ENCODE measurements around the gene ZBED4. TPM values are rescaled to one million over a fixed set of nuclear protein-coding genes. Genes with fewer than 3 reads are reported as not detected.
A peak's percentile ranks its signal among the peaks of the same experiment; 100 is the strongest.

Gene ZBED4
- total RNA-seq, 6 experiments from 2014 or later: 4.1 to 9.3 (median 5.2) TPM

GRCh38 chr22:49907807-49908206, 54.2 kb downstream of the ZBED4 start:
- intact Hi-C loops (cut with DNase I): no loop called here
- DNase-seq (peak in 1 of 3 donors; percentile 15), ATAC-seq (no peak)
- TF ChIP-seq CTCF (IDR thresholded peaks at IDR 0.05): no peak
- no peak for TF ChIP-seq POLR2A (IDR thresholded peaks at IDR 0.05)
- no peak overlapping the region for H3K4me3 ChIP-seq
- no peaks in the 10 kb centered on the region for H3K27me3 ChIP-seq
- no peaks in the 10 kb centered on the region for H3K9me3 ChIP-seq
- peaks cover 0 to 33% (median 13%) of the 10 kb centered on the region in 4 donors for H3K36me3 ChIP-seq
- WGBS (ENCODE audit: insufficient coverage, low coverage, low lambda C conversion rate, missing lambda C conversion rate): 100% methylated on average over 8 of the region's 19 CpGs
- H3K4me1 ChIP-seq: no peaks in the 10 kb centered on the region
- no peak overlapping the region for H3K27ac ChIP-seq

GRCh38 chr22:49909476-49910205, 56.0 kb downstream of the ZBED4 start:
- Histone ChIP-seq H3K27me3 (no peaks in the 10 kb centered on the region), H3K4me3 (no peak overlapping the region), H3K9me3 (no peaks in the 10 kb centered on the region), H3K27ac (no peak overlapping the region), H3K4me1 (no peaks in the 10 kb centered on the region), H3K36me3 (peaks cover 0 to 25% (median 12%) of the 10 kb centered on the region in 4 donors)
- ATAC-seq (no peak), DNase-seq (peak in 1 of 3 donors; percentile 47)
- TF ChIP-seq POLR2A (IDR thresholded peaks at IDR 0.05) (no peak), CTCF (IDR thresholded peaks at IDR 0.05) (no peak)
- intact Hi-C loops (cut with DNase I): no loop called here
- 98% methylated on average over 8 of the region's 23 CpGs for WGBS (ENCODE audit: insufficient coverage, low coverage, low lambda C conversion rate, missing lambda C conversion rate)

DNA sequence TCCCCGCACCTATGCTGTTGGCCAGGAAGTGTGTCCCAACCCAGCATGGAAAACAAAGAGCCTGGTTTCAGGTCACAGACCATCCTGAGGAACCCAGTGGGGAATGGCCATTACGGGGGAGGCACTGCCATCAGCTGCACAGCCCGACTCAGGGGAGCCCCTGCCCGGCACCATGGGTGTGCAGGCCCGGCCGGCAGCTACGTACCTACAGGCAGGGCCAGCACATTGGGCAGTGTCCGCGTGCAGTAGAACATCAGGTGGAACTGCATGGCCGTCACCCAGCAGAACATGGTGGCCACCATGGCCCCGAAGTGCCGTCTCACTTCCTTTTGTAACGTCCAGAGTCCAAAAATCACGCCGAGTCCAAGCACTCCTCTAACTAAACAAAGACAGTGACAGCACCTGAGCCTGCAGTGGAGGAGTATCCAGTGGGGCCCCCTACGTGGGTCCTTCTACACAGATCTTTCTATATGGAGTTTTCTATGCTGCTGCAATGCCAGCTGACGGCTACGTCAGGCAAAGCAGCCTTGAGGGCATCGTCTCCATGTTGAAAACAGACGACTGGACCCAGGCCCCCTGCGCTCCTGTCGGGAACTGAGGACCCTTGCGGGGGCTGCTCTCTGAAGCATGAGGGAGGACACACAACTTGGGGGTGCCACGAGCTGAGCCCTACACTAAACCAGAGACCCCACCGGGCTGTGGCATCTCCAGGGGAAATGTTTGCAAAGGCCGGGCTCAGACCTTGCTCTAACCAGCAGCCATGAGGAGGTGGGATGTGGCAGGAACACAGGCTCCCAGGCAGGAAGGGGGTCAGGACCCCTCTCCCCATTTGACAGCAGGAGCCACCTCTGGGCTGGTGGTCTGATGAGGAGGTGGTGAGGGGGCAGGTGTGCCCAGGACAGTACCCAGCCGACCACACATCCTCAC, 56.8 kb downstream of the ZBED4 start:
- no peak for ATAC-seq
- Histone ChIP-seq H3K36me3 (peaks cover 0 to 25% (median 12%) of the 10 kb centered on the region in 4 donors), H3K9me3 (no peaks in the 10 kb centered on the region), H3K4me3 (no peak overlapping the region), H3K27me3 (no peaks in the 10 kb centered on the region), H3K27ac (no peak overlapping the region), H3K4me1 (no peaks in the 10 kb centered on the region)
- whole genome bisulfite sequencing (ENCODE audit: insufficient coverage, low coverage, low lambda C conversion rate, missing lambda C conversion rate): 100% methylated on average over 2 of the region's 27 CpGs
- intact Hi-C loops (cut with DNase I): no loop called here
- peak in 1 of 3 donors; percentile 43 for DNase-seq
- TF ChIP-seq POLR2A (IDR thresholded peaks at IDR 0.05) (no peak), CTCF (IDR thresholded peaks at IDR 0.05) (no peak)

- DNase-seq (peak in 1 of 3 donors; percentile 20), ATAC-seq (no peak)
- H3K4me3 ChIP-seq: no peak overlapping the region
- 92% methylated on average over 17 of the region's 30 CpGs for WGBS (ENCODE audit: insufficient coverage, low coverage, low lambda C conversion rate, missing lambda C conversion rate)
- no peaks in the 10 kb centered on the region for H3K9me3 ChIP-seq
- TF ChIP-seq POLR2A (IDR thresholded peaks at IDR 0.05): no peak
- no peak for TF ChIP-seq CTCF (IDR thresholded peaks at IDR 0.05)
- H3K36me3 ChIP-seq: peaks cover 0 to 25% (median 12%) of the 10 kb centered on the region in 4 donors
- peaks cover 0 to 1% (median 0%) of the 10 kb centered on the region in 4 donors for H3K4me1 ChIP-seq
- H3K27ac ChIP-seq: no peak overlapping the region
- H3K27me3 ChIP-seq: no peaks in the 10 kb centered on the region
- intact Hi-C loops (cut with DNase I): no loop called here
Observed at GRCh38 chr22:49911881-49912625, 58.4 kb downstream of the ZBED4 start.

All from right lobe of liver (tissue), 6 donors.